GM21723 (cell line): ENCODE measurements around the gene RAPGEF5.

Source experiments
- ATAC-seq: cut with Tn5 transposase; IDR thresholded peaks from one replicate; pipeline ENCODE4 v1.9.1; 2021; ENCODE audit warnings: mild to moderate bottlenecking, moderate library complexity; ENCODE audit not compliant: unreplicated experiment

RAPGEF5 gene

DNA sequence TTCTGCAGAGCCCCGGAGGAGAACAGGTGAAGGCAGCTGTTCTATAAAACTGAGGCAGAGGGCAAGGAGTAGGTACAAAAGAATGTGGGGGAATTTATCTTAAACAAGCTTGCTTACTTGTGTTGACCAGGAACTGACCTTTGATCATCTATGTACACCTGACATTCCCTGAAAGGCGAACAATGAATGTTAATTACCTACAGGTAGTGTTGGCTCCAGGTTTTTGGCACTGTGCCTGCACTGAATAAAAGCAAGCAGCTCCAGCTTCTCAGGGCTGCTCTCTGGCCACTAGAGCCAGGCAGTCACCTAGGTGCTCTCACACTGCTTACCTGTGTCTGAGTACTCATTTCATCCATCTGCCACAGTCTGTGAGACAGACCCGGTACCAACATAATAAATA is 87.0 kb downstream of the RAPGEF5 start:
- ATAC-seq, result no peak

GRCh38 chr7:22268884-22269421 is 88.0 kb downstream of the RAPGEF5 start:
- ATAC-seq, result no peak

- no peak for ATAC-seq
These were observed 88.9 kb downstream of the RAPGEF5 start for GRCh38 chr7:22267930-22268615.

- no peak for ATAC-seq
These were observed 94.4 kb downstream of the RAPGEF5 start for GRCh38 chr7:22262538-22262937.

DNA sequence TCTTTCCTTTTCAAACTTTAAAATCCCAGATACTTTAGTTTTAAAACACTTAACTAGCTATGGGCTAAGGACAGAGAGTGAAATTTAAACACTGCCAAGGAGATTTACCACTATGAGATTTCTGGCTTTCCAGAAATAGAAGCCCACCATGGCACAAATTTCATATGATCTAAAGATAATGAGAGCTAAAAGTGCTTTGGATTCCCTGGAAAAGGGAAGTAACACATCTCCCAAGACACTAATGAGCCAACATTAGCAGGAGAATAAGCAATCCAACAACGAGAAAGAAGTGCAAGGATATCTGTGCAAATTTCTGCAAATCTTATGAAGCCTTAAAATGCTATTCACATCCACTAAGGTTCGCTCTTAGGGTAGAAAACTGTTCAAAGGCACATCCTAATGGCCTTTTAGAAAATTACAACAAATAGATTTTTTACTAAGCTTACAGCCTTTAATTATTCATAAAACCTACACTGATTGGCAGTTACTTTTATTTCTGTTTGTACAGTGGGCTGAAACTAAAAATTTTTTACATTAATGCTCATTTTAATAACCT is 100.3 kb downstream of the RAPGEF5 start:
- ATAC-seq, result no peak

DNA sequence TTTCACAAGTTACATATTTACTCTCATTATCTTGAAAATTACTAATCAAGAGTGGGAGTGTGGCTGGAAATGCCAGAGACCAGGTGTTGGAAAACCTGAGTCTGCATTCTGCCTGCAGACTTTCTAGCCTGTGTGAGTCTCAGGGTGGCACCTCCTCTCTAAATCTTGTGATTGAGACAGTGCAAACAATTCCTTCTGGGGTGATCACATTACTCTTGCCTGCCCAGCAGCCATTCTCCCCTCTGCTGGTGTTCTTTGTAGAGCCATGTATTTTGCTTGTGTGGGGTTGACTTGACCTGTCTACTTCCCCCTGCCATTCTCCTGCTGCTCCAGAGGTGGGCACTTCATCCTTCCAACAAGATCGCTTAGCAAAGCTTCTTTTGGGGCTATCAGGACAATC is 101.1 kb downstream of the RAPGEF5 start:
- no peak for ATAC-seq

DNA sequence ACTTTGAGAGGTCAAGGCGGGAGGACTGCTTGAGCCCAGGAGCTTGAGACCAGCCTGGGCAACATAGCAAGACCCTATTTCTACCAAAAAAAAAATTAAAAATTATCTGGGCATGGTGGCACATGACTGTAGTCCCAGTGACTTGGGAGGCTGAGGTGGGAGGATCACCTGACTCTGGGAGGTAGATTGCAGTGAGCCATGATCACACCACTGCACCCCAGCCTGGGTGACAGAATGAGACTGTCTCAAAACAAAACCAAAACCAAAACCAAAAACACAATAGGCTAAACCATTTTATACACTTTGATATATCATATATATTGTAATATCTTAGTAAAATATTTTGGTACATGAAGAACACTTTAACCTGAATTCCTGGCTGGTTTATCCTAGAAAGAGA is 101.6 kb downstream of the RAPGEF5 start:
- ATAC-seq, result no peak

- no peak for ATAC-seq
These were observed 103.9 kb downstream of the RAPGEF5 start for GRCh38 chr7:22252936-22253536.

- no peak for ATAC-seq
These were observed 104.9 kb downstream of the RAPGEF5 start for GRCh38 chr7:22252016-22252415.

- ATAC-seq, result no peak
These were observed 105.7 kb downstream of the RAPGEF5 start for GRCh38 chr7:22251281-22251680.

GRCh38 chr7:22250390-22250789 is 106.6 kb downstream of the RAPGEF5 start:
- ATAC-seq, result no peak

- ATAC-seq, result no peak
These were observed 108.7 kb downstream of the RAPGEF5 start for GRCh38 chr7:22248111-22248809.

DNA sequence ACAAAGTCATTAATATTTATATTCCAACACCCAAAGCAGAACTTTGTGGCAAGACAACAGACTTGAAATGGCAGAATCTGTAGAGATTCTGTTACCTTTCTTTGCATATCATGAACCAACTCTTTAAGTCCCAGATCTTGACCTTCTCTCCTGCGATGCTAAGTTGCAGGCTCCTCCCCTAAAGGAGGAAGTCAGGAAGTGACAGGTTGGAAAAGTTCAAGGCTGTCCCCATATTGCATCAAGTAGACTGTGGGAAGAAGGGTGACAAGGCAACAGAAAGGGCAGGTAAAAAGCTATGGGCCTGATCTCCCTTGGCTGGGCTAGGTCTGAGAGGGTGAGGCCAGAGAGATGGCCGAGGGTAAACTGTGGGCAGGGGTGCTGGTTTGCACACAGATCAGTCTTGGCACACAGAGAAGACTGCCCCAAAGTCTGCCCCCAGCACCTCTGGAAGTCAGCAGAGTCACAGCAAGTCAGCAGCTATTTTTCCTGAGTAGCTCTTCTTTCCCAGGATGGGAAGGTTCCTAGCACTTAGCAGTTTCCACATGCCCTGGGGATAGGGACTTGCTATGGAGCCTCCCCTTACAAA is 115.1 kb downstream of the RAPGEF5 start:
- ATAC-seq, result no peak

GRCh38 chr7:22240904-22241571 is 115.9 kb downstream of the RAPGEF5 start:
- ATAC-seq, result no peak

GRCh38 chr7:22238354-22239311 is 118.3 kb downstream of the RAPGEF5 start:
- ATAC-seq, result no peak

GRCh38 chr7:22235134-22235533 is 121.8 kb downstream of the RAPGEF5 start:
- ATAC-seq, result no peak

DNA sequence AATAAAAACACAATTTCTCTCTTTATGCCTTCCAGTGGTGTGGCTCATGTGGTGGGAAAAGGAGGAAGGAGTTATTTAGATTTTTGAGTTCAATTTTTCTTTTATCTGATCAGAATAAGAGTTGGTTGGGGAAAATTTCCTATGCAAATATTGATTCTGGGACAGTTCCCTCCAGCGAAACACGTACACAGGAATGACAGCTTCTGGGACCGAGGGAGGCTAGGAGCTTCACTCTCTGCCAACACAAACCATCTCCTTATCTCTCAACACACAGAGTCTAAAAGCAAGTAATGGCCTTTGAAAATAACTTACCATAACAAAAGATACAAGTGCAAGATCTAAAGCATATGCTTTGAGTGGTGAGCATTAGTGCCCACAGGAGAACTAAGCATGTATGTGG is 122.7 kb downstream of the RAPGEF5 start:
- ATAC-seq, result no peak

GRCh38 chr7:22231806-22232205 is 125.1 kb downstream of the RAPGEF5 start:
- no peak for ATAC-seq

- ATAC-seq, result no peak
These were observed 125.8 kb downstream of the RAPGEF5 start for GRCh38 chr7:22231141-22231540.

DNA sequence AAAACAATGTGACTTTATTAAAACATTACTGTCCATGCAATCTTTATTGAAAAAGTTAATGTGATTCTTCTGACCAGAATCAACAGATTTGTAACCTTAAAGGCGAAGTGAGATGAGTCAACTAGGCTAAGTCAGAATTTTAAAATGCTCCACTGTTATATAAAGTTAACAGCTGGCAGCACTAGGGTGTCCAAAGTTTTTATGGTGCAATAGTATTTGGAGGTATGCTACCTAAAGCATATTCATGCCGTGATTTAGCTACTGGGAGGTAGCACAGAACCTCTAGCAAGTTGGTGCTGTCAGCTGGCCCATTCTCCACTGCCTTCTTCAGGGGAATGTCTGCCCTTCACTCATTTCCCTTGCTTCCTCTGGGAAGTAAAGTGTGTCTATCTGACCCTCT is 126.7 kb downstream of the RAPGEF5 start:
- ATAC-seq, result no peak
